Measurements from ENCODE around the gene RDX.

GRCh38 chr11:110303414-110303826 is 7.0 kb upstream of the RDX start:
- TF ChIP-seq CTCF (IDR thresholded peaks at IDR 0.05): no peak
- no peak for TF ChIP-seq ZFX (IDR thresholded peaks at IDR 0.05; ENCODE audit: borderline replicate concordance)
